ENCODE measurements around the gene LRRC1.

LRRC1 gene

GRCh38 chr6:53831081-53831869 lies 36.5 kb downstream of the LRRC1 start:
- TF ChIP-seq, protein P1, sequence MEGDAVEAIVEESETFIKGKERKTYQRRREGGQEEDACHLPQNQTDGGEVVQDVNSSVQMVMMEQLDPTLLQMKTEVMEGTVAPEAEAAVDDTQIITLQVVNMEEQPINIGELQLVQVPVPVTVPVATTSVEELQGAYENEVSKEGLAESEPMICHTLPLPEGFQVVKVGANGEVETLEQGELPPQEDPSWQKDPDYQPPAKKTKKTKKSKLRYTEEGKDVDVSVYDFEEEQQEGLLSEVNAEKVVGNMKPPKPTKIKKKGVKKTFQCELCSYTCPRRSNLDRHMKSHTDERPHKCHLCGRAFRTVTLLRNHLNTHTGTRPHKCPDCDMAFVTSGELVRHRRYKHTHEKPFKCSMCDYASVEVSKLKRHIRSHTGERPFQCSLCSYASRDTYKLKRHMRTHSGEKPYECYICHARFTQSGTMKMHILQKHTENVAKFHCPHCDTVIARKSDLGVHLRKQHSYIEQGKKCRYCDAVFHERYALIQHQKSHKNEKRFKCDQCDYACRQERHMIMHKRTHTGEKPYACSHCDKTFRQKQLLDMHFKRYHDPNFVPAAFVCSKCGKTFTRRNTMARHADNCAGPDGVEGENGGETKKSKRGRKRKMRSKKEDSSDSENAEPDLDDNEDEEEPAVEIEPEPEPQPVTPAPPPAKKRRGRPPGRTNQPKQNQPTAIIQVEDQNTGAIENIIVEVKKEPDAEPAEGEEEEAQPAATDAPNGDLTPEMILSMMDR (IDR thresholded peaks at IDR 0.05), result no peak
- Histone ChIP-seq H3K36me3 (no peaks in the 10 kb centered on the region), H3K9me3 (no peaks in the 10 kb centered on the region), H3K4me1 (ENCODE audit: control insufficient read depth in 1 of 2, insufficient read depth in 1 of 2, low read depth in 1 of 2, low read length in 1 of 2) (peaks cover 0 to 6% of the 10 kb centered on the region in 2 experiments), H3K4me3 (ENCODE audit: low read depth in 1 of 2, low read length in 1 of 2) (no peak overlapping the region), H3K27ac (no peak overlapping the region), H3K27me3 (no peaks in the 10 kb centered on the region)

DNA sequence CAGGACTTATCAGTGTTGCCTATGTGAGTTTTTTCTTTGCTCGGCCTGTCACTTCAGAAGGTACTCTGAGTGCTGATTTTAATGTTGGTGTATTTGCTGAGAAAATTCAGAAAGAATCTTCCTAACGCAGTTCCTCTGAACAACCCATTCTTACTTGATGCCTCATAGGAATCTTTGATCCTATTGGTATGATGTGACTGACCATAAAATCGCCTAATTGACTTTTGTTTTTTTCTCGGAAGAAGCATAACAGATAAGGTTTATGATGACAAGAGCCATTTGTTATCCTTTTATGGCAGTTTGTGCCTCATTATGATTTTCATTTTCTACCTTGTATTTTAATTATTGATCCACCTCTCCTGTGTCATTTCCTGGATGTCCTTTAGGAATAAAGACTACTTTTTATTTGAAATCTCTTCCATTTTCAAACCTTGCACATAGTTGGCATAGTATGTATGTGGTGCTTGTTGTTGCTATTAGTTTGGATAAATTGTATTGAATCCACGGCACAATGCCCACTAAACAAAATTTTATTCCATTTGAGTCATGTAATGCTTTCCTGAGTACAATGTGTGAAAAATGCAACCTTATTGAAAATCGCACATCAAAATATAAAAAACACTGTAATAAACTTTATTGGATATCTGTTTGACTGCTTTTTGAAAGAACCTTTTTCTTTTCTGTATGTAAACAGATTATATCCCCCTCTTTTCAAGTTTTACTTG lies 37.3 kb downstream of the LRRC1 start:
- Histone ChIP-seq H3K4me1 (ENCODE audit: control insufficient read depth in 1 of 2, insufficient read depth in 1 of 2, low read depth in 1 of 2, low read length in 1 of 2) (no peaks in the 10 kb centered on the region), H3K9me3 (no peaks in the 10 kb centered on the region), H3K27ac (no peak overlapping the region), H3K27me3 (no peaks in the 10 kb centered on the region), H3K4me3 (ENCODE audit: low read depth in 1 of 2, low read length in 1 of 2) (no peak overlapping the region), H3K36me3 (no peaks in the 10 kb centered on the region)
- TF ChIP-seq, protein P1 (IDR thresholded peaks at IDR 0.05), result no peak

DNA sequence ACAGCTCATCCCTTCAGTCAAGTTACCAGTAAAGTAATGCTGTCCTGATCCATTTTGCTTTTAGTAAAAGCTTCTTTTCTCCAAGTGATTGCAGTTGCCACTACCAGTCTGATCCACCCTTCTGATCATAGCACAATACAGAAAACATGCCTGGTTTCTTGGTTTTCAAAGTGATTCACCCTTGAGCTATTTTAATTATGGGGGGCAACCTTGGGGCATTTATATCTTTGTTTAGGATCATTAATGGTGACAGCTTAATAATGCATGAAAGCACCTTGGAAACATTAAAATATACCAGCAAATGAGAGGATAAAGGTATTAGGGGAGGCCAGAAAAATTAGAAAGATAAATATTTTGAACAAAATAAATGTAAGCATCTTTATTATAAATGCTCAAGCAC lies 38.4 kb downstream of the LRRC1 start:
- Histone ChIP-seq H3K27me3 (no peaks in the 10 kb centered on the region), H3K4me1 (ENCODE audit: control insufficient read depth in 1 of 2, insufficient read depth in 1 of 2, low read depth in 1 of 2, low read length in 1 of 2) (no peaks in the 10 kb centered on the region), H3K9me3 (no peaks in the 10 kb centered on the region), H3K36me3 (no peaks in the 10 kb centered on the region), H3K4me3 (ENCODE audit: low read depth in 1 of 2, low read length in 1 of 2) (no peak overlapping the region), H3K27ac (no peak overlapping the region)
- TF ChIP-seq, protein P1 (IDR thresholded peaks at IDR 0.05), result no peak

DNA sequence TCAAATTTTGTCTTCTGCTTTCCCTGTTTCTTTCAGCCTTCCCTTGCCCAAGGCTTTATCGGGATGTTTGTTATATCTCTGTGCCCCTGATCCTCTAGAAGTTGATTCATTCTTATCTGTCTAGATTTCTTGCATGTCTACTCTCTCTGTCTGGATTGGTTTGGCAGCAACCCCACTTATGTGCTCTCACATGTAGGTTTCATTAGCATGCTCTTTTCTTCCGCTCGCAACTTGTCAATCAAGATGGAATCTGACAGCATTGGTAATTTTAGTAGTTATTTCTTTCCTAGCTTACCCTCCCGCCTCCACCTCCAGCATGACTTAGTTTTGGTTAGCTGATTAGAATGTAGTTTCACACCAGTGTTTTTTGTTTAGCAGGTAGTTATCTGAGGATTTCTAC lies 39.3 kb downstream of the LRRC1 start:
- Histone ChIP-seq H3K27me3 (no peaks in the 10 kb centered on the region), H3K4me1 (ENCODE audit: control insufficient read depth in 1 of 2, insufficient read depth in 1 of 2, low read depth in 1 of 2, low read length in 1 of 2) (no peaks in the 10 kb centered on the region), H3K9me3 (no peaks in the 10 kb centered on the region), H3K27ac (no peak overlapping the region), H3K36me3 (no peaks in the 10 kb centered on the region), H3K4me3 (ENCODE audit: low read depth in 1 of 2, low read length in 1 of 2) (no peak overlapping the region)
- TF ChIP-seq, protein P1 (IDR thresholded peaks at IDR 0.05), result no peak

GRCh38 chr6:53837865-53838769 lies 43.3 kb downstream of the LRRC1 start:
- no peaks in the 10 kb centered on the region for H3K9me3 ChIP-seq
- TF ChIP-seq, protein P1 (IDR thresholded peaks at IDR 0.05), result no peak
- H3K27me3 ChIP-seq, result no peaks in the 10 kb centered on the region
- H3K27ac ChIP-seq, result no peak overlapping the region
- no peak overlapping the region for H3K4me3 ChIP-seq (ENCODE audit: low read depth in 1 of 2, low read length in 1 of 2)
- no peaks in the 10 kb centered on the region for H3K36me3 ChIP-seq
- no peaks in the 10 kb centered on the region for H3K4me1 ChIP-seq (ENCODE audit: control insufficient read depth in 1 of 2, insufficient read depth in 1 of 2, low read depth in 1 of 2, low read length in 1 of 2)

Measured in neutrophil (primary cell).